Myocyte (in vitro differentiated cells): ENCODE data around the gene PDZD2. TPM values are rescaled to one million over a fixed set of nuclear protein-coding genes. Genes with fewer than 3 reads are reported as not detected.
"Not testable (repeated sequence)": the region's sequence is repeated elsewhere in the genome, so short reads cannot be mapped to it uniquely, and the experiment has no call there.

Experiments
- DNase-seq: peaks from one replicate; pipeline ENCODE4 v3.0.0-alpha.2; 2012; ENCODE audit warnings: low read depth
- polyA plus RNA-seq: library from polyadenylated mRNA; unstranded; fragments of >200 nt; gene quantifications from one replicate; pipeline ENCODE4 v1.2.1, GENCODE V29; 2012; ENCODE audit warnings: missing spikeins
- total RNA-seq: library from RNA; depleted of rRNA; stranded (reverse); fragments of >200 nt; gene quantifications from 2 replicates; pipeline ENCODE4 v1.2.3, GENCODE V29; 2014

PDZD2 gene
- not detected in 2 replicates for total RNA-seq
- polyA plus RNA-seq, result 0.24 TPM

DNA sequence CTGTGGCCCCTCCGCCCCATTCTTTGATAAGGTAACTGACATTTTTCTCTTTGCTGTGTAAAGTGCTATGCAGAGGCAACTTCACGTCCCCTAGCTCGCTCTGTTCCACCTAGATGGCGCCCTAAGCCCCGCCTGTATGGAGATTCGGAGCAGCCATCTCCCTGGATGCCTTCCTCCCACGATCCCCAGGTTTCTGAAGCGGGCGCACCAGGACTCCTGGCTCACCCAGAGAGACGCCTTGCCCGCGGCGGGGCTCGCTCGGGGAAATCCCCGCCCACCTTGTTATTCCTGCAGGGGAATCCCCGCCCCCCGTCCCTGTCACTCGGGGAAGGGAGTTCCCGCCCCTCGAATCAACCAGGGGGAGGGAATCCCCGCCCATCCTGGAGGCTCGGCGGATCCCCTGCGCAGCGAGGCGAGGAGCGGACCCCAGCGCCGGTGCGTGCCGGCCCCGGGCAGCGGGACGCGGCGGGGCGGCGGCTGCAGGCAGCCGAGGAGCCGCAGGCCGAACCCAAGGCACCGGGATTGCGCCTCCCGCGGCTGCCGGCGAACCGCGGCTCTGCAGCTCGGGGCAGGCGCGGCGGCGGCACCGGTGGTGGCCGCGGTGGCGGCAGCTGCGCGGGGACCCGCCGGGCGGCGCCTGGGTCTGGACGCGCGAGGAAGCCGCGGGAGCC is at the start of gene PDZD2:
Gene PDZD2 (plus strand): TSS at position 384 of the 671 bp plus-strand sequence.
- DNase-seq, result peak; percentile 57

DNA sequence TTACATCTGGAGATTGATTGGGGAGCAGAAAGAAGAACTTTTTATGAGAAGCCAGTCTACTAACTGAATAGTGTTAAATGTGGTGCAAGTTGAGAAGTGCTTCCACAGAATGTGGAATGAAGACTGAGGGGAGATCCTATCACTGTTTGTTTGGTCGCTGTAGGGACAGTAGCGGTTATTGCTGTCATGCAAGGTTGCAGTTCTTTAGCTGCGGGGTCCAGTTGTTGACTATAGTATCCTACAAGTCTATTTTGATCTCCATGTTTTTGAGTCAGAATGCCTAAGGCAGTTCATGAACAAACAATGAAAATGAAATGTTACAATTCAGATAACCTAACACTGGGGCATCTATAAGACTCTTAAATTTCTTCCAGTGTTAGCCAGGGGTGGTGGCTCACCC is 45.3 kb upstream of the PDZD2 start:
- no peak for DNase-seq

GRCh38 chr5:31596354-31596753 is 42.6 kb upstream of the PDZD2 start:
- no peak for DNase-seq

DNA sequence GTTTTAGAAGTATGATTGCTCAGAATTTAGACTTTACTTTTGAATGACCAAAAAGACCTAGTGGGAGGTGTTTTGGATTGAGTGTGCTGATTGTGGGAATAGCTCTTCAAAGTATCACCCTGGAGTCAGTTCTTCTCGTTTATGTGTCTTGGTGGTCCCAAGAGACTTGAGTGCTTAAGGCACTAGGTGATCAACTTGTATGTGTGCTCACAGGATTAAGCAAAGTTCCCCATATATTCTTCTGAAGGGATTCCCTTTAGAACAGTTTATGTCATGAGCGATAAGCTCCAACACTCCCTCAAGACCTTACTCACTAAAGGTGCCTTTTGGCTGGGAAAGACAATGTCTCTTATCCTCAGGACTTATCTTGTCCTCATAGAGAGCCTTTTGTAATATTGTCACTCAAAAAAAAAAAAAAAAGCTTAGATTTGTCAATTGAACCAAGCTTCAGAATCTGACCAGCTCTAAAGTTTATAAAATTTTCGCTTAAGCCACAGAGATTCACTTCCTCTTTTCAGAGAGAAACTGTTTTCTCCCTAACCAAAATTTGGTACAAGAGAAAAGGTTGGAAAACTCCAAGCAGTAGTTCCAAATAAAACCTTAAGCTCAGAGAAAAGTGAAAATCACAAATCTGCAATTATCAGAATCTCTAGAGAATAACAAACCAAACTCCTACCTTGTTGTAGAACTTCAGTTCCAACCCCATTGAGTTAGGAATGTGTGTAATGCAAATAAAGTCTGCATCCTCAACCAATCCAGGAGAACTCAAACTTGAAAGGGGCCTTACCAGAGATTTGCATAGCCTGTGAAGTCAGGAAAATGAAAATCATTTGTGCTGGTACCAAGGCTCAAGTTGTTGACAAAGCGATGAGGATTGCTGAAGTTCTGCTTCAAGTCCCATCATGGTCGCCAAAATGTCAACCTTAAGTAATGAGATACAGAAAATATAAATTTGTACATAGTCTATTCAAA is 40.0 kb upstream of the PDZD2 start:
- no peak for DNase-seq

DNA sequence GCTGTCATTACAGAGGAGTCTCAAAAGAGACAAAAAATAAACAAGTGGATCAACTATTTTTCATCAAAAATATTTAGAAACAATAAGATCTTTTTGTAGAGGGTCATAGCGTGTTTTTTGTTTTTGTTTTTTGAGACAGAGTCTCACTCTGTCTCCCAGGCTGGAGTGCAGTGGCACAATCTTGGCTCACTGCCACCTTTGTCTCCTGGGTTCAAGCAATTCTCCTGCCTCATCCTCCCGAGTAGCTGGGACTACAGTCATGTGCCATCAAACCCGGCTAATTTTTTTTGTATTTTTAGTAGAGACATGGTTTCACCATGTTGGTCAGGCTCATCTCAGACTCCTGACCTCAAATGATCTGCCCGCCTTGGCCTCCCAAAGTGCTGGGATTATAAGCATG is 36.6 kb upstream of the PDZD2 start:
- DNase-seq, result not testable (repeated sequence)

DNA sequence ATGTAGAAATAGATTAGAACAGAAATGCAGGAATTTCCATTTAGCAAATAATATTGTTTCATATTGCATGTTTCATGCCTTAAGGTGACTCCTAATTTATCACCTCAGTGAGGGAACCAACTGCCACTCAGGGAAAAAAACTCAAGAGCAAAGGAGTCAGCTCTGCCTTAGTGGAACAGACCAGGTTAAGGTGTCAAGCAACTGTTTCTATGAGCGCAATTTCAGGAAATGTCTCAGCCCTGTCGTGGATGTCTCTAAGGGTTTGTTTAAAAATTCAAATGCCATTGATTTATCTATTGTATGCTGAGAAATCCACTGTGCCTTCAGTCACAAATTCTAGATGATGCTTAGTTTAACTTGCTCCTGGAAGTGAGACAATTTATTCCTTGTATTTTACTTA is 34.7 kb upstream of the PDZD2 start:
- no peak for DNase-seq

DNA sequence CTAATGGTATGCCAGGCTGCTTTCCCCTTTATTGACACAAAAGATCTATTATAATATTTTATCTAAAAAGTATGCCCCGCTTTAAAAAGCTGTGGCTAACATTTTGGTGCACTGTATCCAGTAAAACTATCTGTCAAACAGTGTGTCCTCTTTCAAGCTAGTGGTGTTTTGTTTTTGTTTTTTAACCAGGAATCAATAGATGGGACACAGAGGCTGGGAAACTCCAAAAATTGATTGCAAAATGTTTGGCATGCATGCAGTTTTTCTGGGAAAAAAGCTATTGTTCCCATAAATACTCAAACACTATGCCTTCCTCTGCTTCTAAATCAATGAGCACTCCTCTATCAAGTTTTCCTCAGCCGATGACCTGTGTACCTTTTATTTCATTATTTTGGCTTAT is 34.3 kb upstream of the PDZD2 start:
- no peak for DNase-seq

GRCh38 chr5:31605920-31606319 is 33.0 kb upstream of the PDZD2 start:
- no peak for DNase-seq

GRCh38 chr5:31607546-31607945 is 31.4 kb upstream of the PDZD2 start:
- no peak for DNase-seq

DNA sequence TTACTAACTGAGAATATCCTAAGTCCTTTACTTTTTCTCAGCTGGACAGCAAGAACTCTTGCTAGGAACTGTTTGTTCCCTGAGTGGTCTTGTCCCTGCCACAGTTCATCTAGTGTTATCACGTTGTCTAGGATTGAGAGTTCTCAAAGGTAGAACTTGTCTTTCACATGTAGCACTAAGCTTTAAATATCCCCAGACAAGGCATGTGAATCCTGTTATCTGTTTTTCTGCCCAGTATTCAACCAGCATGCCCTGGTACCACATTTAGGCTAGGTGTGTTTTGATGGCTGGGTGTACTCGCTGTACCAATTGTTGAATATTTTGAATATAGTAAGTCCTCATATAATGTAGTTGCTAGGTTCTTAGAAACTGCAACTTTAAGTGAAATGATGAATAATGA is 27.9 kb upstream of the PDZD2 start:
- DNase-seq, result no peak

GRCh38 chr5:31613651-31614050 is 25.3 kb upstream of the PDZD2 start:
- no peak for DNase-seq

DNA sequence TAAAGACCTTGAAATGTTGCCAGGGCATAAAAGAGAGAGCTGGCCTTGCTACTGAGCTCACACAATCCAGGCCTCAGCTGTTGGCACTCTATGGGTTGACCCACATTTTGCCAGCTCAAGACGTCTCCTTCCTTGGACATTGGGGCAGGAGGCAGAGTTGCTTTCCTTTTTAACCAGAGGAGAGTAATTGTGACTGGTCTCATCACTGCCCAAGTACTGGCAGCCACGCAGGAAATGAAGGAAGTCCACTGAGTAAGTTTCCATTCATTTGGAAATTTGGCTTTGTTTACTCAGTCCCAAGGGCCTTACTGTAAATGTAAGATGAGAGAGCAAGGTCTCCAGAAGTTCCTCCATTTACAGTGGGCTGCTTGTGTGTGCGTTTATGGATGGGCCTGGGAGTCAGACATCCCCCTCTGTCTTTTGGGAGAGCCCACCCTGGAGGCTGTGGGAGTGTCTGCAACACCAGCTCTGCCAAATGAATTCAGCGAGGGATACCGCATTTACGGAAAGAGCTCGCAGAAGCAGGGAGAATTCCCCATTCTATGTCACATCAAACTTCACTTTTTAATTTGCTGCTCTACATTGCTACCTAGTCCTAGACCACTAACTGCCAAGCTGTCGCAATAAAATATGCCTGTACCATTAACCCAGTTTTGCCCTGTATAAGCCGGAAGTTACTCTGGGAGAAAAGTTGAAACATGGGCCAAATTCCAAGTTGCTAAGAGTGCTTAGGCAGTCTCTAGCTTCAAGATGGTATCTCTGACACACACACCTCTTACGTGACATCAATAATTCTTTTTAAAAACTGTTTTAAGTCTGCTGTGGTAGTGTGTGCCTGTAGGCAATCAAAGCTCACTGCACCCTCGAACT is 24.5 kb upstream of the PDZD2 start:
- DNase-seq, result no peak

- DNase-seq, result no peak
These were observed 21.1 kb upstream of the PDZD2 start for GRCh38 chr5:31617867-31618266.

GRCh38 chr5:31620026-31620425 is 18.9 kb upstream of the PDZD2 start:
- no peak for DNase-seq

DNA sequence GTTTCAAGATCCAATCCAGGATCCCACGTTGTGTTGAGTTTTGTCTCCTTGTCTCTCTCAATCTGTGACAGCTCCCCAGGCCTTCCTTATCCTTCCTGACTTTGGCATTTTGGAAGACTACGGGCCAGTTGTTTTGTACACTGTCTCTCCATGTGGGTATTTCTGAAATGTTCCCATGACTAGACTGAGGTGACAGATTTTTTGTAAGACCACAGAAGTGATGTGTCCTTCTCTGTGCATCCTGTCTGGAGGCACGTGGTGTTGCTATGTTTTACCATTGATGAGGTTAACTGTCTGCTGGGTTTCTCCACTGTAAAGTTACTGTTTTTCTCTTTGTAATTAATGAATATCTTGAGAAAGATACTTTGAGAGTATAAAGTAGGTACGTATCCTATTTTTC is 15.7 kb upstream of the PDZD2 start:
- no peak for DNase-seq

DNA sequence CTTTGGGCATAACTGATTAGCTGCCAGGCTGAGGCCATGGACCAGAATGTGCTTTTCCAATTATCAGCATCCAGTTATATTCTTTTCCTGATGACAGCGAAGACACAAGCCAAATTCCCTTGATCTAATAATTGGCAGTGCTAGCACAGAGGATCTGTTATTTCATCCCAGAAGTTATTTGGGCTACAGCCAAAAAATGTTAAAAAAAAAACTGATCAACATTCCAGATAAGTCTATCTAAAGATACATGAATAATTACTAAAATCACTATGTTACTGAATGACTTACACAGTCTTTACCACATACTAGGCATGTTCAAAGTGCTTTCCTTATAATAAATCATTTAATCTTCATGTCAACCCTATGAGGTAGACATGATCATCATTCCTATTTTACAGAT is 13.5 kb upstream of the PDZD2 start:
- DNase-seq, result no peak

- no peak for DNase-seq
These were observed 12.8 kb upstream of the PDZD2 start for GRCh38 chr5:31626156-31626555.

DNA sequence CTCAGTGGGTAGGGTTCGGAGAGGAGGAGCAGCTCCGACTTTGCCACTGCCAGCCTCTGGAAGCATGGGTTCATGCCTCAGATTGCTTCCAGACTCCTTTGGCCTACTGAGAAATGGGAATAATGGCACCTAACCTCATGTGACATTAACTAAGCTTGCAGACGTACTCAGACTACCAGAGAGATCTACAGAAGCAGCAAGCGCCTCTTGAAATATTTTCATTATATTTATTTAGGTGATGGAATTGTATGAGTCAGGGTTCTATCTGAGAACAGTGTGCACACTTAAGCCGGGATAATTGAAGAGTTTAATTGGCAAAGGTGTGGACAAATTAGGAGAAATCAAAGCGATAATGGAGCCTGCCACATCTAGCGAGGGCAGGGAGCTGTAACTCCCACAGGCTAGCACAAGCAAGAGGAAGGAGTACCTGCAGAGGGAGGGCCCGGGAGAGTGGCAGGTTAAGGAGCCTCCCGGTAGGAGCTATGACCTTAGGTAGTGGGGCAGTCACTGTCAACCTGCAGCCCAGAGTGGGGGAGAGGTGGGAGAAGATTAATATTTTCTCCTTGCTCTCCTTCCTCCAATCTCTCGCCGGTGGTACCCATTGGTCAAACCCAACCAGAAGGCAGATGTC is 12.2 kb upstream of the PDZD2 start:
- DNase-seq, result no peak

DNA sequence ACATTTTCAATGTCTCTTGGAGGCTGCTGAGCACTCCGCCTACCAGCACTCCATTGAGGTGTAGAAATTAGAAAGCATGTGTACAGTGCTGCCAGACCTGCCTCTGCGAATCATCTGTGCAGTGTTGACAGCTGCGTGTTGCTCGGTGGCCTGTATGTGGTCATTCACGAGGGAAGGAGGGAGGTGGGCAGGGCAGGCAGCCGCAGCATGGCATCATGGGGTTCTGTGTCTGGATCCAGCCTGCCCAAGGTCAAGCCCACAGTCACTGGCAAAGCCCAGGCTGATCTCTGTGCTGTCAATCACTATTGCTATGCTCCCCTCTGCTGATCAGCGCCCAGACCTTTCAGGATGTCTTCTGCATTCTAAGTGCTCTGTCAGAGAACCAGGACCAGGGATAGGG is 8.0 kb upstream of the PDZD2 start:
- peak; percentile 72 for DNase-seq

DNA sequence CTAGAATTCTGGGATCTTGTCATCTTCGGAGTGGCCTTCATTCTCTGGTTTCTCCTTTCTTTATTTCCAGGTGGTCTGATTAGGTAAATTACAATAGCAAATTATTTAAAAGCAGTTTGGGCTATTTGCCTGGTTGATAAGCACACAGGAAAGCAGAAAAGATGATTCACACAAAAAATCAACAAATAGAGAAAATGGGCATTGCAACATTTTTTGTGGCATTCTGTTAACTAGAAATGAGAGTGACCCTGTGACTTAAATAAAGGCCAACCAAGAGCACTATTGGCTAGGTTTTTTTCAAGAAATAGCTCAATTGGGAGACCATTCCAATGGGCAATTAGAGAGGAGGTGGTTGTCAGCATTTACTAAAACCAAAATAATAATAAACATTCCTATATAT is 6.5 kb upstream of the PDZD2 start:
- DNase-seq, result no peak

DNA sequence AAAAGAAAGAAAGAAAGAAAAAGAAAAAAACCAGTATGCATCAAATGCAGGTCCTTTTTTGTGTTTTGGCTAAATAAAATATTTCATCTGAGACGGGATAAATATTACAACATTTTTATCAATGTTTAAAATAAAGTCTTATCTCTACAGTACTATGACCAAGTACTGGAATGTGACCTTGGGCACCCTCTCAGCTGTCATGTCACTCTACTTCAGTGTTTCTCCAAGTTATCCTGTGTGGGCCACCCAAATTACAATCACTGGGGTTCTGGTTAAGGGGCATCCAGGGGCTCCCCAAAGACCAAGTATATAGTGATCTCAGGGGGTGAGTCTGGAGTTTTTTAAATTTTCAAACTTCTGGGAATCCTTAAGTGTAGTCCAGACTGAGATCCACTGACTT is 3.5 kb upstream of the PDZD2 start:
- DNase-seq, result no peak
